Hematopoietic multipotent progenitor cell treated with erythropoietin and hydrocortisone succinate and interleukin-3 and kit ligand, for 4 days (in vitro differentiated cells): Measurements from ENCODE around the gene SF3B3.
A peak's percentile ranks its signal among the peaks of the same experiment; 100 is the strongest.
"Not testable (repeated sequence)": the region's sequence is repeated elsewhere in the genome, so short reads cannot be mapped to it uniquely, and the experiment has no call there.

Source experiments
- DNase-seq: peaks from one replicate; pipeline ENCODE4 v3.0.0-alpha.2; 2015

SF3B3 gene

GRCh38 chr16:70569752-70570151 is 46.1 kb downstream of the SF3B3 start:
- DNase-seq = no peak

GRCh38 chr16:70570967-70571570 is 47.5 kb downstream of the SF3B3 start:
- DNase-seq = no peak

- DNase-seq = no peak
These were observed 48.0 kb downstream of the SF3B3 start for GRCh38 chr16:70571623-70572022.

GRCh38 chr16:70572050-70572925 is 48.7 kb downstream of the SF3B3 start:
- DNase-seq = no peak

DNA sequence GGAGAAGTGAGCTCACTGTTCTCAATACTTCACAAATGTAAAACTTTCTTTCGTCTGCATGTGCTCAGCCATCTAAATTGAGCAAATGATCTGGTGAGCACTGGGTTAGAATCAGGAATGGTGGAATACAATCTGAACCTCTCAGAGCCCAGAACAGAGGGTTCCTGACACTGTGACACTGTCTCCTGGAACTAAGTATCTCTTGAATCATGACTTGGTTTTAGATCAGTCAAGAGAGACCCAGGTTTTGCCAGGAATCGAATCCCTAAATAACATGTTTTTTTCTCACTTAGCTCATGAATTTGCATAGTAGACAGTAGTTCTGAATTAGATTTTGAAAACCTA is 49.3 kb downstream of the SF3B3 start:
- no peak for DNase-seq

DNA sequence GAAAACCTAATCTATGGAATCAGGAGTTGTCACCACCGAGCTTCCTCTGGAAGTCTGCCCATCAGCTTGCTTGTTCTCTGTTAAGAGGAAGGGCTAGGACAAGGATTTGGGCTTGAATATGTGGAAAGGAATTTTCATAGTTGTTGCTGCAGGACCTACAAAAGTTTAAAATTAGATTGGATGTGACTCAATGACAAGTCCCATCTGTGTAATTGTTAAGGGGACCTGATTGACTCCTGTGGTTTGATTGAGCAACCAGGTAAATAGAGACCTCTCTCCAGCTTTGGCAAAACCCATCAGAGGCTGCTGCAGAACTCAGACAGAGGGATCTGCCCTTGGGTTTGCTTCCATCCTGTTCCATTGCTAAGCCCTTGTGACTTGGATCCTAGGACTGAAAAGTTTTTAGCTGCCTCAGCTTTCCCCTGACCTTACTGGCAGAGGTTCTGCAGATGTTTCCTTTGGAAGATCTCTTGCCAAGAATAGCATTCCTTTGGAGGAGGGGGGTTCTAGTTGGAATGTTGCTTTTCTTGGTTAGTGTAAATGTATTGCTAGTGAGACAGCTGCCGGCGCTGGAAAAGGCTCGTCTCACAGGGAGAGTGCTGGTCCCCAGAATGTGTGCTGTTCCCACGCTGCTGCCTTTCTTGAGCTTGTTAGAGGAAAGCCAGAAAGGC is 50.0 kb downstream of the SF3B3 start:
- DNase-seq = no peak

DNA sequence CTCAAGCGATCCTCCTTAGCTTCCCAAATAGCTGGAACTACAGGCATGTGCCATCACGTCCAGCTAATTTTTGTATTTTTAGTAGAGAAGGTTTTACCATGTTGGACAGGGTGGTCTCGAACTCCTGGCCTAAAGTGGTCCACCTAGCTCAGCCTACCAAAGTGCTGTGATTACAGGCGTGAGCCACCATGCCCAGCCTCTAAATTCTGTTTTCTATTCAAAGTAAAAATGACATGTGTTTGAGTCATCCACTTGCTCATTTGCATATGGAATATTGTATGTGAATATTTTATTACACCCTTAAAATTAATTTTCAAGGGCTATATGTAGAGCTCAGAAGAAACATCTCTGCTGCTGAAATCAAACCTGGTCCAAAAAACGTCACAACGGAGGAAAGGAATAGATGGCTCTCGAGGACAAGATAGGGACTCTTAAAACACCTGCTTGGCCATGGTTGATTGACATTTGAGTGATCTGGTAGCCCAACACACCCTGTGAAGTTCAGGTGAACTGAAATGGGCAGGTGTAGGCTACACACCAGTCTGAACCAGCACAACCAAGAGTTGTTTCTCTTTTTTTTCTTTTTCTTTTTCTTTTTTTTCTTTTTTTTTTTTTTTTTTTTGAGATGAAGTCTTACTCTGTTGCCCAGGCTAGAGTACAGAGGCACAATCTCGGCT is 51.1 kb downstream of the SF3B3 start:
- no peak for DNase-seq

GRCh38 chr16:70575376-70575775 is 51.8 kb downstream of the SF3B3 start:
- no peak for DNase-seq

DNA sequence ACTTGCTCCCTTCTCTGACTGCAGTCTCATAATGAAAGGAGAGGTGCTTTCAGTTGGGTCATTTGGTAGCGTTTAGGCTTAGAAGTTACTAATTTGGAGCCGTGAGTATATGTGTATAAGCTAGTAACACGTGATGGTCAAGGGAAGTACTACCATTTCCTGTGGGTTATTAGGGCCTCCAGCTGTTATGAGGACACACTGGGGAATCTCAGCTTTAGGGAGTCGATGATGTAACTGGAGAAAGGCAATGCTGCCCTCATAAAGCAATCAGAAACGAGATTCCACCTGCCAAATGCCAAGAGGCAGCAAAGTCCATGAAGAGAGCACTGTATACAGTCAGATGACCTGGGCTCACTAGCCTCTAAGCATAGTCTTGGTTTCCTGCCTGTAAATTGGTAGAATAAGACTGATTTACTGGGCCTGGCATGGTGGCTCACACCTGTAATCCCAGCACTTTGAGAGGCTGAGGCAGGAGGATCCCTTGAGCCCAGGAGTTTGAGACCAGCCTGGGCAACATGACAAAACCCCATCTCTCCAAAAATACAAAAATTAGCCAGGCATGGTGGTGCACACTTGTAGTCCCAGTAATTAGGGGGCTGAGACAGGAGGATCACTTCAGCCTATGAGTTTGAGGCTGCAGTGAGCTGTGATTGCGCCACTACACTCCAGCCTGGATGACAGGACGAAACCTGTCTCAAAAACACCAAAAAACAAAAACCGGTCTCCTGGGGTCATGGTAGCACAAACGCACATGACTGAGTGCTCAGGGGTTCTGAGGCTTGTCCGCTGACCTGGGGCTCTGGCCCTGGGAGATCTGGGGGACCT is 53.0 kb downstream of the SF3B3 start:
- DNase-seq = peak; percentile 48

- peak; percentile 24 for DNase-seq
These were observed 53.7 kb downstream of the SF3B3 start for GRCh38 chr16:70577256-70577698.

DNA sequence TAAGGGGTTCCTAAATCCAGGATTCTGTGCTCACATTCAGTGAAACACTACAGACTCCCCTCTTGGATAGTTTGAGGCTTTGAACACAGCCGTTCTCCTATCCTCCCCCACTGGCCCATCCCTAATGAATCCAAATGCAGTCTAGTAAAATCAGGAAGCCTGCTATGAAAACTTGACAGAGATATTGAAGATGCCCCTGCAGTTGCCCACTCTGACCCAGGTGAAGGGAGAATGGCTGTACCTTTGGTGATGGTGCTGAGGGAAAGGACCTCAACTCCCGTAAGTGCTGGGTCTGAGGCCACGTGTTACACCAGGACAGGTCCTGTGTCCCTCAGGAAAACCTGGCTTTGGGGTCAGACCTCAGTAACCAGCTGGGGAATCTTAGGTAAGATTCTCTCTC is 54.4 kb downstream of the SF3B3 start:
- no peak for DNase-seq

DNA sequence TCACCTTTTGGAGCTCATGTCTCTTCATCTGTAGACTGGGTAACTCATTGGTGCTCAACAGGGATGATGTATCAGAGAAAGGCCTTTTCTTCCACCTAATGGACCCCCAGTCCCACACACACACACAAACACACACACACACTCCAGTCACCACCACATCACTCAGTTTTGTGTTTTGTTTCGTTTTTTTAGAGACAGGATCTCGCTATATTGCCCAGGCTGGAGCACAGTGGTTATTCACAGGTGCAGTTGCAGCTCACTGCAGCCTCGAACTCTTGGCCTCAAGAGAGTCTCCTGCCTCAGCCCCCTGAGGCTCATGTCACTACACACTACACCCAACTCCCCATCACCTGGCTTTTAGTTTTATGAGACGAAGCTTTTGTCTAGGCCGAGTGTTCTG is 55.6 kb downstream of the SF3B3 start:
- no peak for DNase-seq

- DNase-seq = peak; percentile 22
These were observed 56.3 kb downstream of the SF3B3 start for GRCh38 chr16:70579648-70580630.

DNA sequence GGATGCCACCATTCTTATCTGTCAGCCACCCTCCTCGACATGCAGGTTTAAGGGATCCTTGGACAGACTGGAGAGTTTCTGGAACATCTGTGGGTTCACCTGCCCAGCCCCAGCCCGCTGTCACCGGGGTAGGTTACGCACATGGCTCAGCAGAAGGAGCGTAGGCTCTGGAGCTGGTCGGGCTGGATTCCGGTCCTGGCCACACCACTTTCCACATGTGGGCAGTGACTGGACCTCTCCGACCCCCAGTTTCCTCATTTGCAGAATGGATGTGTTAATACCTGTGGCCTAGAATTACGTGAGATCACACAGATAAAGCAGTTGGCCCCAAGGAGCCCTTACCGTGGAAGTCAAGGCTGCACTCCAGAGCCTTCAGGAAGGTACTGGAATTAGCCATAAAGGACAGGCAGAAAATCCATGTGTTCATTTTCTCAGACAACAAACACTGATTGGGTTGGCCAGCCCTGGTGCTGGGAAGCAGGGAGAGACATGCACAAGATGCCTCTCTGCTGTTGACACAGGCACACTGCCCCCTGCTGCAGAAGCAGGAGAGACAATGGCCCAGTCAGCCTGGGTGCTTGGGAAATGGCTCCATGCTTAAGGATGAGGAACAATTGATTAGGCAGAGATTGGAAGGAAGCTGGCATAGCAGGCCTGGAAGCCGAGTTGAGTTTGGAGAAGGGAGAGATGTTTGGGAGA is 58.8 kb downstream of the SF3B3 start:
- peak; percentile 33 for DNase-seq

GRCh38 chr16:70586731-70587130 is 63.1 kb downstream of the SF3B3 start:
- DNase-seq = no peak

DNA sequence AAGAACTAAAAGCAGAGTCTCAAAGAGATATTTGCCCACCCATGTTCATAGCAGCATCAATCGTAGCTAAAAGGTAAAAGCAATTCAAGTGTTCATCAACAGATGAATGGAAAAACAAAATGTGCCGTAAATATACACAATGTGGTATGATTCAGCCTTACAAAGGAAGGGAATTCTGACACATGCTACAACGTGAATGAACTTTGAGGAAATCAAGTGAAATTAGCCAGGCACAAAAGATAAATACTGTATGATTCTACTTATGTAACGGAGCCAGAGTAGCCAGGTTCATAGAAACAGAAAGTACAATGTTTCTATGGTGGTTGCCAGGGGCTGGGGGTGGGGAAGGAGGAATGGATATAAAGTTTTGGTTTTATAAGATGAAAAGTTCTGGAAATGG is 64.9 kb downstream of the SF3B3 start:
- DNase-seq = no peak

- DNase-seq = not testable (repeated sequence)
These were observed 65.8 kb downstream of the SF3B3 start for GRCh38 chr16:70589416-70589815.

DNA sequence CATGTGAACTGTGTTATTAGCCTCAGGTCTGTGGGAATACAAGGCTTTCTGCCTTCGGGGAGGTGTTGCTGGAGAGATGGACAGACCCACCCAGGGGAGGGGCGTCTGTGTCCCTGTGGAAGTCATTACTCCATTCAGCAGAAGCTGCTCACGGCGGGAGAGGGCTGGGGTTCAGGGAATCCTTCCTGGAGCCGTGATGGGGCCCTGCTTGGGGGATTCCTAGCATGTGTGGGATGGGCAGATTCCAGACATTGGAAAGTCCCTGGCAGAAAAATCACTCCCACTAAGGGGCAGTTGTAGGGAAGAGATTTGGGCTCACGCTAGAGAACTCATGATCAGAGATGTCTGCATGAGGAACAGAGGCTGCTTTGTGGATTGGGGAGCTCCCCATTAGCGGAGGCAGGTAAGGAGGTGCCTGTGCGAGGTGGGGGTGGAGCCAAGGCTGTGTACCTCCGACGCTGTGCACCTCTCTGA is 66.4 kb downstream of the SF3B3 start:
- DNase-seq = no peak

DNA sequence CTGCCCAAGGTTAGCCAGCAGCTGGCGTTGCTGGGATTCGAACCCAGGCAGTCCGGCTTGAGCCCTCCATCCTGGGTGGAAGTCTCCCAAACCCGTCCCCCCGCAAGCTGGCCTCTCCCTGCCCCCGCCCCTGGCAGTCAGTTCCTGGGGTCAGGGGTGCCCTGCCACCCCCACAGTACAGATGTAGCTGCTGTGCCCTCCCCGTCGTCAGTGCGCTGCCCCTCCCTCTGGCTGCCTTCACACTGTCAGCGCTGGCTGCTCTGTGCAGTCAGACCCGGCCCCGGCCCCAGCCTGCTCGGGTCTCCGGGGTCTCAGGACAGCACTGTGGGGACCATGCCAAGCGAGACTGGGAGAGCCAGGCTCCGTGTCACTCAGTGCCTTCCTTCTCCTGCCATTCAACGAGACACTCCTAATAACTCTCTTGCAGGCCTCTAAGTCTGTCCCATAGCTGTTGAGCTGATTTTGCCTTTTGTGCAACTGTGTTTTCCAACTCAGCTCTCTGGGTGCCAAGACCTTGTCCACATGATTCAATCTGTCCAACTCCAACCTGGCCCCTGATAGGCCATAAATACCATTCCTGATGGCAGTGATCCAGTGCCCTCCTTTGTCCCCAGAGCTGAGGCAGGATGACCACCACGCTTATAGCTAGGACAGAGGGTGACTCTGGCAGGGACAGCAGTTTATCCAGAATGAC is 67.3 kb downstream of the SF3B3 start:
- DNase-seq = no peak

GRCh38 chr16:70591615-70592014 is 68.0 kb downstream of the SF3B3 start:
- no peak for DNase-seq
